ENCODE results near the gene RRP1B.
"Not testable (repeated sequence)": the region's sequence is repeated elsewhere in the genome, so short reads cannot be mapped to it uniquely, and the experiment has no call there.

The RRP1B gene

DNA sequence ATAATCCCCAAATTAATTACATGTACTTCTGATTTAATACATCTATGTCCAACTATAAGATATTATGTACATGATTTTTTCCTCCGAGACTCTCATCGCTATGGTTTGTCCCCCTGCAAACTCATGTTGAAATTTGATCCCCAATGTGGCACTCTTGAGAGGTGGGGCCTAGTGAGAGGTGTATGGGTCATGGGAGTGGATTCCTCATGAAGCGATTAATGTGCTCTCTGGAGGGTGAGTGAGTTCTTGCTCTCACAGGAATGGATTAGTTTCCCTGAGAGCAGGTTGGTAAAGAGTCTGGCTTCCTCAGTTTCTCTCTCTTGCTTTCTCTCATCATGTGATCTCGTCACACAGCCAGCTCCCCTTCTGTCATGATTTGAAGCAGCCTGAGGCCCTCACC, 16.2 kb upstream of the RRP1B start:
- DNase-seq, result no peak

DNA sequence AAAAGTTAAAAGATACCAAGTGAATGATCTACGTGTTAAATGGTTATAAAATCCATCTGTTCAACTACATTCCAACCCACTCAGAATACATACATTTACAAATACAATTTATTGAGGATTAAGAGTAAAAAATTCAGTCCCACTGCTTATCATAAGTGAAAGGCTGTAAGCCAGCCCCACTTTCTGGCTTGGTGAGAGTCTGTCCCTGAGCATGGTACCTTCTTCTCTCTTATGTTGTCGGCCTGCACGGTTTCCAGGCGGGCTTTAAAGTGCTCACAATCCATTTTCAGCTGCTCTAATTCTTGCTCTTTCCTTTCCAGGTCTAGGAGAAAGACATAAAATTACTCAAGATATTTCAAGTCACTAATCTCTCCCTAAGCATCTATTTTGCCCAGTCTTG, 15.3 kb upstream of the RRP1B start:
- no peak for DNase-seq

DNA sequence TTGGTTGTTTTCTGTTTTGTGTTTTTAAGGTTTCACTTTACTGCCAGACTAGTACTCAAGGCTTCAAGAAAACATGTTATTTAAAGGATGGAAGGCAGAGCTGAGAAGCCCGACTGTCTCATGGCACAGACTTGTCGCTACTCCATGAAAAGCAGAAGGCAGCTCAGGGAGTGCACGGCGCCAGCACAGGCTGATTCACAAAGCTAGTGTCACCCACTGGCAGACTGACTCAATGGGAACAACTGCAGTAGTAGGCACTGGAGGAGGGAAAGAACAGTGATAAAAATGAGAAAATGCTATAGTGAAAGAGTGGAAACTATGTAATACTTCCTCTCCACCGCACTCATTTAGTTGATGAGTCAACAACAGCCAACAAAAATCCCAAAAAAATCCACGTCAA, 14.8 kb upstream of the RRP1B start:
- DNase-seq, result no peak

DNA sequence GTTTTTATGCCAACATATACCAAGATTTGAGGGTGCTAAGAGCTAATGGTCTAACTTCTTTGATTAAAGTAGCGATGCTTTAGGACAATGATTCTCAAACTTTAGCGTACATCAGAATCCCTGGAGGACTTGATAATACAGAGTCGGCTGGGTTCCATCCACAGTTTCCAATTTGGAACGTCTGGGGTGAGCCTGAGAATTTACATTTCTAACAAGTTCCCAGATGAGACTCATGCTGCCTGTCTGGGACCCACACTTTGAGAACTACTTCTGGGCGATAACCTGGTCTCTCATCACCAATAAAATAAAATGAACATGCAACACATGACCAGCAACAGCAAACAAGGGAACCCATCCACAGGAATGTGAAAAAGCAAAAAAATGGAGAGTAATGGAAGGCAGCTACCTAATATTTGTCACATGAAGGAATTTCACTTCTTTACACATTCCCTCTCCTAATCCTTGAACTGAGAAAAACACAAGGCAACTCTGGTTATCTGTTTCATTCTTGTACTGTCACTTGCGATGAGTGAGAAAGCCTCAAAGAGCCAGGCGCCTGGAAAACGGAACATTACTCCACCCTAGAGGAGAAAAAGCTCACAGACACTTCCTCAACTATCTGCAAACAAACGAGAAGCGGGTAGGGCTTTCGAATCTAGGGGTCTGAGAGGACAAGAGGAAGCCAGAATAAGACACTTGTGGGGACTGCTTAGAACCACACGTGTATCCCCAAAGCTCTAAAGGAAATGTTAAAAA, 14.0 kb upstream of the RRP1B start:
- peak; percentile 39 for DNase-seq

DNA sequence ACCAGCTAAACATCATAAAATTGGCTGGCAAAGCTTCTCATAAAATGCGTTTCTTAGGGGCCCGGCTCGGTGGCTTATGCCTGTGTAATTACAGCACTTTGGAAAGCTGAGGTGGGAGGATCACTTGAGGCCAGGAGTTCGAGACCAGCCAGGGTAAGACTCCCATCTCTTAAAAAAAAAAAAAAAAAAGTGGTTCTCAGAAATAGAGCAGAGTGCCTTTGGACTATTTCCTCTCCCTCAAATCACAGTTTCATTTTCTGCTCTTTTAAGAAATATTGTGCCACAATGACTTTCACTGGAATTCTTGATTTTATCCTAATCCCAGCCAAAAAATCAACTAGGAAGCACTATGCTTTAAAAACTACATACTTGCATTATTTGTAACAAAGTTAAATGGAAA, 13.4 kb upstream of the RRP1B start:
- DNase-seq, result no peak

DNA sequence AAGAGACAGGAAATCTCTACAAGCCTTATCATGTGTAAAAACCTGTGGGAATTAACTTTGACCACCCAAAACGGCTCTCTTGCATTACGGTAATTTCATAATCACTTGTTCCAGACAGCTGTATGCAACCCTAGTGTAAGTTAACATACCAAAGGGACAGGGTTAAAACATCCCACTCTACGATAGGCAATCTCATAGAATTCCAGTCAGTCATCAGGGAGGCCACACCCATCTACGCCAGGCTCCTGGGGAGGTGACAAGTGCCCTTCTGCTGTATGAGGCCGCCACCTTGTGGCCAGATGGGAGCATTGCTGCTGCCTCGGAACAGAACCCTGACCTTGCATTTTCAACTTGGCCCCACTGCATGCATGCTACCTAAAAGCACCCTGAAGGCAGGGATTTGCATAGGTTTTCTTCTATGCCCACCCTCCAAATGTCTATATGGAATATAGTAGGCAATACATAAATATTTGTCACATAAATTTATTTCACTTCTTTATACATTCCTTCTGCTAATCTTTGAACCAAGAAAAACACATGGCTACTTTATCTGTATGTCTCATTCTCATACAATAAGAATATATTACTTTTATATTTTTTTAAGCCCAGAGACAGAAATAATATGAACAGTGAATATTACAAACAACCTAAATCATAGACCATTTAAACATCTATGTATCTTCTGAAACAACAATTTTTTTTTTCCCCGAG, 12.7 kb upstream of the RRP1B start:
- peak; percentile 90 for DNase-seq

DNA sequence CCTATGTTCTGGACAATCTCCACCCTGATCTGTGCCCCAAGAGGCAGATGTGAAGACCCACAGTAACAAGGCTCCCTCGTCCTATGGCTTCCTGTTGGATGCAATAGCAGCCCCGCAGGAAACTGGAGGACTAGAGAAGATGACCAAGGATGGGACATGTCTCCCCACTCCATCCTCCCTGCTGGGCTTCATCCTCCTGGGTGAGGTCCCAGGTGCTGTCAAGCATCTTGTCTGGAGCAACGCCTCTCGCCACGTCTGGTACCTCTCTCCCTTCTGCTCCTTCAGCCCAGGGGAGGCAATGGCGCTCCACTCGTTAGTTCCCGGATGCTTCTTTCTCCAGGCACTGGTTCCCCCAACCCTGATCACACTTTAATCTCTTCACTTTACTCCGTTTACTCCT, 11.2 kb upstream of the RRP1B start:
- no peak for DNase-seq

DNA sequence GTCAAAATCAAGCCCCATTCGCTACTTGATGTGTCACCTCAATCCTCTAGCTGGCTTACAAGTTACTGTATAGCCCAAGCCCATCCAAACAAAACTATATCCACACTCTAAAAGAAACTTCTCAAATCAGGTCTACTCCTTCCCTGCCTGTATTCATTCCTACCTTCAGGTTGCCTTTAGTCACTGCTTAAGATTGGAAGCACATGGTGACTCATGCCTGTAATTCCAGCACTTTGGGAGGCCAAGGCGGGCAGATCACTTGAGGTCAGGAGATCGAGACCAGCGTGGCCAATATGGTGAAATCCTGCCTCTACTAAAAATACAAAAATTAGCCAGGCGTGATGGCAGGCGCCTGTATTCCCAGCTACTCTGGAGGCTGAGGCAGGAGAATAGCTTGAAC, 7.4 kb upstream of the RRP1B start:
- not testable (repeated sequence) for DNase-seq

DNA sequence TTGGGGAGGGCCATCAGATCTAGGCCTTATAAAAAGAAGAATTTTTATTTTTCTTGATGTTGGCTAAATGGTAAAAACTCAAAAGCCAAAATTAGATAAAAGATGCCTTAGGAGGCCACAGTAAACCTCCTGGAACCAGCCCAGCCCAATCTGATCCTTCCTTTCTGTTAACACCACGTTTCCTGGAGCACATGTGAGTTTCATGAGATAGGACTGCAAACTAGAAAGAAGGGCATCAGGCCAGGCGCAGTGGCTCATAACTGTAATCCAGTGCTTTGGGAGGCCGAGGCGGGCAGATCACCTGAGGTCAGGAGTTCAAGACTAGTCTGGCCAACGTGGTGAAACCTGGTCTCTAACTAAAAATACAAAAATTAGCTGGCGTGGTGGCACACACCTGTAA, 6.7 kb upstream of the RRP1B start:
- no peak for DNase-seq

DNA sequence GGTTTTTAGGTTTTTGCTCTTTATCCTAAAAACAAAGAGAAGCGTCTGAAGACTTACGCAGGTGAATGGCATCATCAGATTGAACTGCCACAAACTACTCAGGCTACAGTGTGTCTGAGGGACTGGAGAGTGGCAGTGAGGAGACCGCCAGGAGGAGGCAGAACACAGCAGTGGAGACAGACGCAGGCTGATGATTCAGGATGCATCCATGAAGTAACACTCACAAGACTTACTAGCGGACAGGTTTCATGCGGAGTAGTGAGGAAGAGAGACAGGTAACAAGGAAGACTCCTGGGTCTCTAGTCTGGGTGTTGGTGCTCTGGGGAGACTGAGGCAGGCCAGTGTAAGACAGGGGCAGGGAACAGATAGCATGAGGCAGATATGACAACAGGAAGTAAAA, 5.7 kb upstream of the RRP1B start:
- DNase-seq, result no peak

DNA sequence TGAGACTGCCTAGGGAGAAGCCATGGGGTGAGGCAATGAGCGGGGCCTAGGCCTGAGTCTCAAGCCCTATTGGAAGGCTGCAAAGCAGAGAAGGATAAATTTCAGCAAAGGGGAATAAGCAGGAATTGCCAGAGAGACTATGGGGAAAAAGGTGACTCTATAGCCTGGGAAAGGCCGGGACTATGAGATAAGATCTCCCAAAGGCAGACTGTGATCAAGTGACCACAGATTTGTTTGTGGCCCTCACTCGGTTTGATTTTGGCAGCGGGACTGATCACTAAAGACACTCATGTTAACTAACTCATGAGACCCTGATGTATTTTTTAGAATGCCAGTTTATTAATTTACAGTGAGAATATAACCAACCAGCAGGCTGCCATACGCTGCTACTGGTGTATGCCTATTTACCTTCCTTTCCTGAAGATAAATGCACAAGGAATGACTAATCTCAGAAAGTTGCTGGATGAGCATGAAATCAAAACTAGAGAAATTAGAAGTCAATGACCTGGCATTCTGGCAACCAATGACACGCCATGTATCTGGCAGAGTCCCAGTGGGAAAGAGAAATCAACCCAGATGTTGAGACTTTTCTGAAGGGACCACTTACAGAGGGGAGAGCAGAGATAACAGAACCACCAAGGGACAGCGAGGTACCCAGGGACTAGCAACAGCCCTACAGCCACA, 4.4 kb upstream of the RRP1B start:
- DNase-seq, result no peak

DNA sequence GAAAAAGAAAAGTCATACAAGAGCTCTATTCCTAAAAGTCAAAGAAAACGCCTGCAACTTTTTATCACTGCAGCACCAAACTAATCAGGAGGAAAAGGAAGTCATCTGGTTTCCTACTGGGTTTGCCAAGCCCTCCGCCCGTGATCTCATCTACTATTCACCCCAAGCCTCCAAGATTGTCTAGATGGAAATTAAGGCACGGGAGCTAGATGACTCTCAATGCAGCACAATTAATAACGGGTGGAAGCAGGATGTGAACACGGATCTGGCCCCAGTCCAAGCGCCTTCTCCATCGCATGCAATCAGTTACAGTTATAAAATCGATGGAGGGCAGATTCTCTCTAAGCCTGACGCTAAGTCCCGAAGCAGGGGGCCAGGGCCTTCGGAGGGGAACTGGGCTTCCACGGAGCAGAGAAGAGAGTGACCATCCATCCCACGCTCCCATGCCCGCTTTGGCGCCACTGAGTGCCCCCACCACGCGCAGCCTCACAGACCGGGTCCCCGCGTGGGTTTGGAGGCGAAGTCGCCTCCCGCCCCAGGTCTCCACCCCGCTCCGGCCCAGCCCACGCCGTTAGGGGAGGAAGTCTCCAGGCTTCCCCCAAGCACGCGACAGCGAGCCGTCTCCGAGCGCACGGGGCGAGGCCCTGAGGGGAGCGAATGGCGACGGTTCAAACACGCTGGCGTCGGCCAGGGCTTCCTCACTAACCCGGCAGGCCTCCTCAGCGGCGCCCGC, 1.8 kb upstream of the RRP1B start:
- no peak for DNase-seq

DNA sequence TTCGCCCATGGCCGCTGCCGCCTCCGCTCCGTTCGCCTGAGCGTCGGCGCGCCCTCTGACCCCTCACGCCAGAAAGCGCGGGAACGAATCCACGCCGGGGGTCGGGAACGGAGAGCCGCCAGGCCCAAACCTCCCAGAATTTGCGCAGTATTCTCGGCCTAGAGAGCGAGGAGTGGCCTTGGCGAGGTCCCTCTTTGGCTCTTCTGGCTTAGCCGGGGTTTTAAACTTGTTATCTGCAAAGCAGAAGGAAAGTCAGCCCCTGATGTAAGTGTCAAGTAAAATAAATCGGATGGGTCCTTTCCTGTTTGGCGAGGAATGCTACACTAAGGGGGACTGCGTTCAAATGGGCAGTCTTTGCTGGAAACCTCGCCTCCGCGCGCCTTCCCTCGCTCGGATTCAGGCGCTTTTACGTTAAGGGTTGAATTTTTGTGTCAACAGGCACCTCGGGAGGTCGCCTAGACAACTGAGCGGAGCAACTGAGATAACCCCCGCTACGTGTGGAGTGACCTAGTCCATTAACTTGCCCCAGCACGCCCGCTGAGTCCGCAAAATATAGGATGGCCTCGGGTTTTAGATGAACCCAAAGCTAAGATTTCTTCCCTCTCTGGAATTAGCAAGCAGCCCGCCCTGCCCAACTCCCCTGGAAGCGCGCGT, 1.1 kb upstream of the RRP1B start:
- no peak for DNase-seq

DNA sequence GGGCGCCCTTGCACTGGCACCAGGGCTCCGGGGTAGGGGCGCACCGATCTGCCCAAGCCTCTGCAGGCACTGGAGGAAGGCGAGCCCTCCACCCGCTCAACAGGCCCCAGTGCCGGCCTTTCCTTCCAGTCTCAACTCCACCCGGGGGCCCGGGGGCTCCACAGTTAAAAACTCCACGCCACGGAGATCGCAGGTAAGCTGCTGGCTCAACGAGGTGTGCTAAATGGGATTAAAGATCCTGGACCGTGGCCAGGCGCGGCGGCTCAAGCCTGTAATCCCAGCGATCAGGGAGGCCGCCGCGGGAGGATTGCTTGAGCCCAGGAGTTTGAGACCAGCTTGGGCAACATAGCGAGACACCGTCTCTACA, 608 bp upstream of the RRP1B start:
- no peak for DNase-seq

DNA sequence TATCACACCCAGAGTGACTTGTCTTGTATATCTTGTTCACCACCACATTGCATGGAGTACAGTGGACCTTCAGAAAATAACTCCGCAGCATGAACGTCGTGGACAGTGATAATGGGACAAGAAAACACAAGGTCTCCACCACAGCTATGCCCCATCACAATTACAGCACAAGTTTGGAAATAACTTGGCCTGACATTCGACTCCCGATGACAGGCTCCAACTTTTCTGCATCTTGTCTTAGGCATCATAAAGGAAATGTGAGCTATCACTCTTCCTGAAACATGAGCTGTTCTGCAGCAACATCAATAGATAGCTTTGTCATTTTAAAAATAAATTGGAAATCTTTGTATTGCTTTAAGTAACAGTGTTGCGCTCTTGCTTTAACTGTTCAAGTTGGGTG, 2.9 kb downstream of the RRP1B start:
- no peak for DNase-seq

DNA sequence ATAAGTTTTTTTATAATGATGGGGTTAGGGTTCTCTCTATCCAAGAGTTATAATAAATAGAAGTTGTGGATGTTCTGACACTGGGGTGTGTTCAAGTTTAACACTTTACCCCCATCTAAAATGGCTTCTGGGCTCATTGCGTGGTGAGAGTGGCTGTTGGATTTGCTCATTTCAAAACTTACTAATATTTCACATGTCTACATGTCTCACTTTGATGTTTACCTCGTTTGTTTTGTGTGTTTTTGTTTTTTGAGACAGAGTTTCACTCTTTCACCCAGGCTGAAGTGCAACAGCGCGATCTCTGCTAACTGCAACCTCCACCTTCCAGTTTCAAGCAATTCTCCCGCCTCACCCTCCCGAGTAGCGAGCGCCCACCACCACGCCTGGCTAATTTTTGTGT, 3.7 kb downstream of the RRP1B start:
- DNase-seq, result no peak

DNA sequence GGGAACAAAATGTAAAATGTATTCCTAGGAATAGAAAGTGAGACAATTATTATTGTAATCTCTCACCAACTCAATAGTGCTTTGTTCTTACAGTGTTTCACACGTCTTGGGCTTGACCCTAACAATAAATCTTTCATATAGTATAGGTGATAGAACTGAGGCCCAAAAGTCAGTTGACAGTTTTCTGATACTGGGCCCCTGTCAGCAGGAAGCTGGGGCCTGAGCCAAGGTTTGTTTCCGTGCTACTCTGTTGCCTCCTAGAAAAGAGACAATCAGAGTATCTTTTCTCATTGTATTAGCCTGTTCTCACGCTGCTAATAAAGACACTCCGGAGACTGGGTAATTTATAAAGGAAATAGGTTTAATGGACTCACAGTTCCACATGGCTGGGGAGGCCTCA, 5.0 kb downstream of the RRP1B start:
- no peak for DNase-seq

DNA sequence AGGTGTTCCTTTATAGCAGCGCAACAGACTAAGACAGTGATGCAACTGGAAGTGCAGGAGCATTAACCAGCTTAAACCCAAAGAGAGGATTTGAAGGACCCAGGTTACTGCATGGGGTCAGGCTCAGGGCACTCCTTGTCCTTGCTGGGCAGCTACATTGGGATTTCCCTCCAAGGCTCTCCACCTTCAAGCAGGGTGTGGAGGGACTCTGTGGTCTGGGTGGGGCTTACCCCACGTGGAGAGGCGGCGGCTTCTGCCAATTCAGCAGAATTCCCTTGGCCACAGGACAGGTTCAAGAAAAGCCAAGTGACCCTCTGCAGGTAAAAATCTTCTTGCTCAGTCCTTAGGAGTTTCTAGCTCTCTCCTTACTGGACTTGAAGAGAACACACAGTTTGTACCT, 6.5 kb downstream of the RRP1B start:
- DNase-seq, result no peak

DNA sequence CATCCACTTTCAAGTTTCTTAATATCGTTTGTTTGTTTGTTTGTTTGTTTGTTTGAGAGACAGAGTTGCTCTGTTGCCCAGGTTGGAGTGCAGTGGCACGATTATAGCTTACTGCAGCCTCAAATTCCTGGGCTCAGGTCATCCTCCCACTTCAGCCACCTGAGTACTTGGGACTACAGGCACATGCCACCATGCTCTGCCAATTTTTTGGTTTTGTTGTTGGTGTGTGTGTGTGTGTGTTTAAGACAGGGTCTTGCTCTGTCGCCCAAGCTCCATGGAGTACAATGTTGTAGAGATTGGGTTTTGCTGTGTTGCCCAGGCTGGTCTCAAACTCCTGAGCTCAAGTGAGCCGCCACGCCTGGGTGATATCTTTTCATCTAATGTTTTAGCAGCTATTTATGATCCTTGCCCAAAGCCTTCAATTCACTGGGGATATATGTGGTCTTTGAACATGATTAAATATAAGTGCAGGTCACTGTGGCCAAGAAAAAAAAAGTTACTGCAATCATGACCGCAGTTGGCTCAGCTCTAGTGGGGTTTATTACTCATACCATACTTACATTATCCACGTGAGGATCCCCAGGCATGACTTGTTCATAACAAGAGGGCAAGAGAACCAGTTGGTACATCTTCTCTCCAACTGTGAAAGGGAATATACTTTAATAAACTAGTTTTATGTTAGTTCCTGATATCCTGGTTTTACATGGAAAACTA, 8.0 kb downstream of the RRP1B start:
- no peak for DNase-seq

DNA sequence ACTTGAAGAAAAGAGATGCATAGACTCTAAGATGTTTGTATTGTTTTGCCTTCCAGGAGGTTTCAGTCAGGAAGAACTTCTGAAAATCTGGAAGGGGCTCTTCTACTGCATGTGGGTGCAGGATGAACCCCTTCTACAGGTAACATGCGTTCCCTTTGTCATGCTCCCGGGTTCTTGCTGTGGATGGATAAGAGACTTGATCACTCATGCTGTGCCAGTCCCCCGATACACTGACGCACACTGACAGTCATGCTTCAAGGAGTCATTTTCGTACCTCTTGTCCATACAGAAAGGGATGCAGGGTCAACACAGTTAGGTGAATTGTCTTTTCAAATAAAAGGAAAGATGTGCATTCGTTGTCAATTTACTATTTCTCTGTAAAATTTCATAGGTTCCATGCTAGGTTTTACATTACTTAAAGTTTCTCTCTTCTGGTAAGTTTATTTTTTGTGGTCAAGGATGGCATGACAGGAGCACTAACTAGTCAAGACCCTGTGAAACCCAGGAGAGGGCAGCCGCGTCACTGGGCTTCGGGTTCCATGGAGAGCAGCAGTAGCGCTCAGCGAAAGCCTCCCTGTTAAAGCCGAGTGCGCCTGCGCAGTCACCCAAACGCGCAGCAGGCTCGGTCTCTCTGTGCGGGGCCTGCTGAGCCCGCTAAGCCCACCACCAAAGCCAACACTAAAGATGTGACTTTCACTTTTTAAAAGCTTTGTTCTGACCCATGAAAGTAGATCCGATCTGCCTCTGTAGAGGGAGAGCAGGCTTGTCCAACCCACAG, 10.7 kb downstream of the RRP1B start:
- DNase-seq, result no peak

DNA sequence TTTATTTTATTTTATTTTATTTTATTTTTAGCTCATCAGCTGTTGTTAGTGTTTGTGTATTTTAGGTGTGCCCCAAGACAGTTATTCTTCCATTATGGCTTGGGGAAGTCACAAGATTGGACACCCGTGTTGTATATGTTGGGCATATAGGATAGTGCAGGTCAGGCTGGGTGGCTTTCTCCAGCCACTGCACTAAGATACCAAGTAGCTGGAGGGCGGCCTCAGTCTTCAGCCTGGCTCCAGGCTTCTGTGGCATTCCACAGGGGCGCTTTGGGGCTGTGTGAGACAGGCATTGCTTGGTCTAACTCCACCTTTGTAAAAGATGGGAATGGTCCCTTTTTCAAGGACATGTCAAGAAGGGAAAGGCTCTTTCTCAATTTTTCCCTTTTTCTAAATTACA, 16.5 kb downstream of the RRP1B start:
- no peak for DNase-seq

DNA sequence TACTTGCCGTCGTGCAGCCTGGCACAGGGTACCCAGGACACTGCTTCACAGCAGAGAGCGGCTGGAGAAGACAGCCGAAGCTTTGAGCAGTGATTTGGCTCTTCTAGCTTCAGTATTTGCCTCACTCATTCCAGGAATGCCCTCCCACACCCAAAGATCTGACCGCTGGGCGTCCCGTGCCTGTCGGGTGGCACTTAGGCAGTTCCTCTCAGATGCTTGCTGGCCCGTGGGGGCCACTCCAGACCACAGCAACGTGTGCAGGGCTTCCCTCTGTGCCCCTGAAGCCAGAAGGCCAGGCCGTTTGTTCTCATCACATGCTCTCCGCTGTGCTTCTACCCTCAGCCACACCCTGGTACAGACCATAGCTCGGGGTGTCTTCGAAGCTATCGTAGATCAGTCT, 17.0 kb downstream of the RRP1B start:
- DNase-seq, result no peak
